ENCODE results near the gene TFCP2L1. TPM values are rescaled to one million over a fixed set of nuclear protein-coding genes. Genes with fewer than 3 reads are reported as not detected.

Gene TFCP2L1
- total RNA-seq, 1 experiment from 2014 or later, result 18.4 TPM

GRCh38 chr2:121173112-121173511, 111.9 kb downstream of the TFCP2L1 start:
- no peaks in the 10 kb centered on the region for H3K4me1 ChIP-seq
- no peaks in the 10 kb centered on the region for H3K9me3 ChIP-seq
- no peak for TF ChIP-seq CTCF (IDR thresholded peaks at IDR 0.05; ENCODE audit: insufficient read depth in 1 of 2, low read depth in 1 of 2, low read length in 1 of 2, severe bottlenecking in 1 of 2, unreplicated experiment in 1 of 2)
- H3K27ac Mint-ChIP-seq (ENCODE audit: unreplicated experiment), result no peak overlapping the region
- H3K9me3 Mint-ChIP-seq (ENCODE audit: unreplicated experiment), result peaks cover 15% of the 10 kb centered on the region
- no peak for DNase-seq
- ChIA-PET POLR2A (no interaction called here), CTCF (no interaction called here)
- no peaks in the 10 kb centered on the region for H3K4me1 Mint-ChIP-seq (ENCODE audit: low read depth, unreplicated experiment)
- no peaks in the 10 kb centered on the region for H3K36me3 Mint-ChIP-seq (ENCODE audit: insufficient read depth, unreplicated experiment)
- H3K4me3 Mint-ChIP-seq (ENCODE audit: unreplicated experiment), result no peak overlapping the region
- intact Hi-C loops (cut with micrococcal nuclease; ENCODE audit: unreplicated experiment), result no loop called here
- H3K27me3 Mint-ChIP-seq (ENCODE audit: insufficient read depth, unreplicated experiment), result no peaks in the 10 kb centered on the region
- H3K27me3 ChIP-seq (replicated peaks; ENCODE audit: control insufficient read depth, insufficient read depth, low read length), result no peaks in the 10 kb centered on the region
- H3K36me3 ChIP-seq (ENCODE audit: control insufficient read depth, insufficient read depth, low read length), result no peaks in the 10 kb centered on the region
- no peak overlapping the region for H3K4me3 ChIP-seq (ENCODE audit: low read depth, low read length)
- no TSS peak for BruUV-seq (replicated peaks)

DNA sequence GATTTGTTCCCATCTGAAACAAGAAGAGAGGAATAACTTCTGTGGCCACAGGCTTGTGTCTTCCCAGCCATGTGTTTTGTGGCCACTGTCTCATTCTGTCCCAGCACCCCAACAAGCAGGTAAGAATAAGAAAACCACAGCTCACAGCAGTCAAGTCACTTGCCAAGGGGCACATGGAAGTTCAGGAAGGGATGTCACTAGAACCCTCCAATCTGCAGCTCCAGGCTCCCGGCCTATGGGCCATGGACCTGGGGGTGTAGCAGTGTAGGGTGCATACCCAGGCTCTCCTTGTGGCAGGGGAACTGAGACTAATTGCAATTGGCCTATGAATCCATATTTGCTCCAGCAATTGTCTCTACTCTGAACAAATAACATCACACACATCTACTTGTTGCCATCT, 112.5 kb downstream of the TFCP2L1 start:
- H3K4me1 ChIP-seq, result no peaks in the 10 kb centered on the region
- H3K4me3 ChIP-seq (ENCODE audit: low read depth, low read length), result no peak overlapping the region
- no peaks in the 10 kb centered on the region for H3K36me3 ChIP-seq (ENCODE audit: control insufficient read depth, insufficient read depth, low read length)
- CTCF ChIA-PET, result no interaction called here
- Mint-ChIP-seq H3K27me3 (ENCODE audit: insufficient read depth, unreplicated experiment) (no peaks in the 10 kb centered on the region), H3K4me1 (ENCODE audit: low read depth, unreplicated experiment) (no peaks in the 10 kb centered on the region), H3K4me3 (ENCODE audit: unreplicated experiment) (no peak overlapping the region), H3K27ac (ENCODE audit: unreplicated experiment) (no peak overlapping the region), H3K36me3 (ENCODE audit: insufficient read depth, unreplicated experiment) (no peaks in the 10 kb centered on the region), H3K9me3 (ENCODE audit: unreplicated experiment) (peaks cover 15% of the 10 kb centered on the region)
- BruUV-seq (replicated peaks), result no TSS peak
- intact Hi-C loops (cut with micrococcal nuclease; ENCODE audit: unreplicated experiment), result no loop called here
- H3K27me3 ChIP-seq (replicated peaks; ENCODE audit: control insufficient read depth, insufficient read depth, low read length), result no peaks in the 10 kb centered on the region
- H3K9me3 ChIP-seq, result no peaks in the 10 kb centered on the region
- POLR2A ChIA-PET, result no interaction called here
- no peak for TF ChIP-seq CTCF (IDR thresholded peaks at IDR 0.05; ENCODE audit: insufficient read depth in 1 of 2, low read depth in 1 of 2, low read length in 1 of 2, severe bottlenecking in 1 of 2, unreplicated experiment in 1 of 2)
- no peak for DNase-seq

GRCh38 chr2:121171625-121172119, 113.3 kb downstream of the TFCP2L1 start:
- Histone ChIP-seq H3K9me3 (no peaks in the 10 kb centered on the region; the same call in 1 of the 2 replicates), H3K4me3 (ENCODE audit: low read depth, low read length) (no peak overlapping the region), H3K36me3 (ENCODE audit: control insufficient read depth, insufficient read depth, low read length) (no peaks in the 10 kb centered on the region), H3K4me1 (no peaks in the 10 kb centered on the region), H3K27me3 (replicated peaks; ENCODE audit: control insufficient read depth, insufficient read depth, low read length) (no peaks in the 10 kb centered on the region)
- POLR2A ChIA-PET, result no interaction called here
- no peak for TF ChIP-seq CTCF (IDR thresholded peaks at IDR 0.05; ENCODE audit: insufficient read depth in 1 of 2, low read depth in 1 of 2, low read length in 1 of 2, severe bottlenecking in 1 of 2, unreplicated experiment in 1 of 2)
- Mint-ChIP-seq H3K4me3 (ENCODE audit: unreplicated experiment) (no peak overlapping the region), H3K9me3 (ENCODE audit: unreplicated experiment) (peaks cover 15% of the 10 kb centered on the region), H3K27ac (ENCODE audit: unreplicated experiment) (no peak overlapping the region), H3K36me3 (ENCODE audit: insufficient read depth, unreplicated experiment) (no peaks in the 10 kb centered on the region), H3K27me3 (ENCODE audit: insufficient read depth, unreplicated experiment) (peaks cover 4% of the 10 kb centered on the region), H3K4me1 (ENCODE audit: low read depth, unreplicated experiment) (no peaks in the 10 kb centered on the region)
- intact Hi-C loops (cut with micrococcal nuclease; ENCODE audit: unreplicated experiment), result no loop called here
- no TSS peak for BruUV-seq (replicated peaks)
- no peak for DNase-seq
- CTCF ChIA-PET, result no interaction called here

All from Caco-2 (cell line).